ENCODE data around the gene GAA. TPM values are rescaled to one million over a fixed set of nuclear protein-coding genes. Genes with fewer than 3 reads are reported as not detected.
A peak's percentile ranks its signal among the peaks of the same experiment; 100 is the strongest.

GAA gene
- total RNA-seq, 4 donors from 2014 or later: 39.4 to 59.9 (median 45.3) TPM

DNA sequence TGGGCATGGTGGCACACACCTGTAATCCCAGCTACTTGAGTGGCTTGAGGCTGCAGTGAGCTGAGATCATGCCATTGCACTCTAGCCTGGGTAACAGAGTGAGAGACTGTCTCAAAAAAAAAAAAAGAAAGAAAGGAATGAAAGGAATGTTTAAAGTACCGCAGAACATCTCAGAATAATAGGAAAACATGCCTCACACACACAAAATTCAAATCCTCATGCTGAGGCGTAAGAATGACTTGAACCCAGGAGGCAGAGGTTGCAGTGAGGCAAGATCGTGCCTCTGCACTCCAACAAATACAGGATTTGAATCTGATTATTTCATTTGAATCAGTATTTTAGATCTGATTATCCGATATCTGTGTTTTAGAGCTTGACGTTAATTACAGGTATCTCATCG, 21.3 kb upstream of the GAA start:
- DNase-seq (ENCODE audit: low spot score in 2 of 2): no peak
- no peak overlapping the region for H3K27ac ChIP-seq
- no peaks in the 10 kb centered on the region for H3K27me3 ChIP-seq
- WGBS: 87% methylated on average over 6 of the region's 6 CpGs
- peaks cover 4% of the 10 kb centered on the region for H3K4me1 ChIP-seq
- H3K36me3 ChIP-seq: no peaks in the 10 kb centered on the region
- TF ChIP-seq POLR2AphosphoS5 (IDR thresholded peaks at IDR 0.05): no peak
- TF ChIP-seq POLR2A (IDR thresholded peaks at IDR 0.05): no peak
- TF ChIP-seq, protein P1, sequence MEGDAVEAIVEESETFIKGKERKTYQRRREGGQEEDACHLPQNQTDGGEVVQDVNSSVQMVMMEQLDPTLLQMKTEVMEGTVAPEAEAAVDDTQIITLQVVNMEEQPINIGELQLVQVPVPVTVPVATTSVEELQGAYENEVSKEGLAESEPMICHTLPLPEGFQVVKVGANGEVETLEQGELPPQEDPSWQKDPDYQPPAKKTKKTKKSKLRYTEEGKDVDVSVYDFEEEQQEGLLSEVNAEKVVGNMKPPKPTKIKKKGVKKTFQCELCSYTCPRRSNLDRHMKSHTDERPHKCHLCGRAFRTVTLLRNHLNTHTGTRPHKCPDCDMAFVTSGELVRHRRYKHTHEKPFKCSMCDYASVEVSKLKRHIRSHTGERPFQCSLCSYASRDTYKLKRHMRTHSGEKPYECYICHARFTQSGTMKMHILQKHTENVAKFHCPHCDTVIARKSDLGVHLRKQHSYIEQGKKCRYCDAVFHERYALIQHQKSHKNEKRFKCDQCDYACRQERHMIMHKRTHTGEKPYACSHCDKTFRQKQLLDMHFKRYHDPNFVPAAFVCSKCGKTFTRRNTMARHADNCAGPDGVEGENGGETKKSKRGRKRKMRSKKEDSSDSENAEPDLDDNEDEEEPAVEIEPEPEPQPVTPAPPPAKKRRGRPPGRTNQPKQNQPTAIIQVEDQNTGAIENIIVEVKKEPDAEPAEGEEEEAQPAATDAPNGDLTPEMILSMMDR (IDR thresholded peaks at IDR 0.05): no peak
- TF ChIP-seq EP300 (IDR thresholded peaks at IDR 0.05): no peak
- H3K4me3 ChIP-seq: no peak overlapping the region
- H3K9me3 ChIP-seq: no peaks in the 10 kb centered on the region

DNA sequence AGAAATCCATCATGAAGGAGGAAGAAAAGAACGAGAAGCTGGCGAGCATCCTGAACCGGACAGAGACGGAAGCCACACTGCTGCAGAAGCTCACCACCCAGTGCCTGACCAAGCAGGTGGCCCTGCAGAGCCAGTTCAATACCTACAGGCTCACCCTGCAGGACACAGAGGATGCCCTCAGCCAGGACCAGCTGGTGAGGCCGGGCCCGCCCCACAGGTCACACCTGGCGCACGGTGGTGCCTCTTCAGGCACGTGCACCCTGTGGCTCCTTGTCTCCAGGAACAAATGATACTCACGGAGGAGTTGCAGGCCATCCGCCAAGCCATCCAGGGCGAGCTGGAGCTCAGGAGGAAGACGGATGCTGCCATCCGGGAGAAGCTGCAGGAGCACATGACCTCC, 19.8 kb upstream of the GAA start:
- Histone ChIP-seq H3K9me3 (no peaks in the 10 kb centered on the region), H3K4me3 (no peak overlapping the region), H3K36me3 (no peaks in the 10 kb centered on the region), H3K27me3 (no peaks in the 10 kb centered on the region), H3K27ac (no peak overlapping the region), H3K4me1 (peaks cover 4% of the 10 kb centered on the region)
- 95% methylated on average over 12 of the region's 14 CpGs for WGBS
- no peak for DNase-seq (ENCODE audit: low spot score in 2 of 2)
- TF ChIP-seq POLR2AphosphoS5 (IDR thresholded peaks at IDR 0.05) (no peak), EP300 (IDR thresholded peaks at IDR 0.05) (no peak), POLR2A (IDR thresholded peaks at IDR 0.05) (no peak)
- TF ChIP-seq, protein P1 (IDR thresholded peaks at IDR 0.05): no peak

DNA sequence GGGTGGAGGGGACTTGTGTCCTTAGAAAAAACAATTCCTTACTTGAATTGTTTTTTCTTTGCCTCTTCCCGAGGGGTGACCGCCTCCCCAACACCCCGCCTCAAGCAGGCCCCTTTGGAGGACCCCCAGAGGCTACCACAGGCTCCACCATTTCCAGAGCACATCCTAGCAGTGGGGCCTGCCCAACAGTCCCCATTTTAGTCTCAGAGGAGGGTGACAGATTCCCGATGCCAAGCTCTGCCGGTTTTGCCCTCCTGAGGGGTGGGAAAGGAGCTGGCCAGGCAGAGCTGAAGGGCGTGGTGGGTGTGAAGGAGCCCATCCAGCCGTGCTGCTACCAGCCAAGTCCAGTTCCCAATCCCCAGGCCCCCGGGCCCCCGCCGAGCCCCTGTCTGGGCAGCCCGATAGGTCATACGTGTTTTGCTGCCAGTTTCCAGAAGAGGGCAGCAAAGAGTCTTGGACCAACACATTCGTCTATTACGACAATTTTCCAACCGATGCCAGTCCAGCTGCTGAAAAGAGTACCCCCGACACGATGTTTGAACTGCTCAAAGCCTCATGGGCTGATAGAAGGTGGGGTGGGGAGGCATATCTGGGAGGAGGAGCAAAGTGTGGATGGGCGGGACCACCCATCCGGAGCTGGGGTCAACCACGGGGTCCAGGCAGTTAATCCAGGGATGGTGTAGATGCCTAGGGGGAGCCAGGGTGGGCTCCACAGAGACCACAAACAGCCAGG, 18.8 kb upstream of the GAA start:
- no peaks in the 10 kb centered on the region for H3K27me3 ChIP-seq
- TF ChIP-seq, protein P1 (IDR thresholded peaks at IDR 0.05): peak; percentile 59 to 73
- TF ChIP-seq POLR2AphosphoS5 (IDR thresholded peaks at IDR 0.05): no peak
- peaks cover 4% of the 10 kb centered on the region for H3K4me1 ChIP-seq
- DNase-seq (ENCODE audit: low spot score in 2 of 2): no peak
- H3K36me3 ChIP-seq: no peaks in the 10 kb centered on the region
- H3K9me3 ChIP-seq: no peaks in the 10 kb centered on the region
- 32% methylated on average over 14 of the region's 20 CpGs for WGBS
- H3K27ac ChIP-seq: no peak overlapping the region
- peak overlapping the region; percentile 26 for H3K4me3 ChIP-seq

DNA sequence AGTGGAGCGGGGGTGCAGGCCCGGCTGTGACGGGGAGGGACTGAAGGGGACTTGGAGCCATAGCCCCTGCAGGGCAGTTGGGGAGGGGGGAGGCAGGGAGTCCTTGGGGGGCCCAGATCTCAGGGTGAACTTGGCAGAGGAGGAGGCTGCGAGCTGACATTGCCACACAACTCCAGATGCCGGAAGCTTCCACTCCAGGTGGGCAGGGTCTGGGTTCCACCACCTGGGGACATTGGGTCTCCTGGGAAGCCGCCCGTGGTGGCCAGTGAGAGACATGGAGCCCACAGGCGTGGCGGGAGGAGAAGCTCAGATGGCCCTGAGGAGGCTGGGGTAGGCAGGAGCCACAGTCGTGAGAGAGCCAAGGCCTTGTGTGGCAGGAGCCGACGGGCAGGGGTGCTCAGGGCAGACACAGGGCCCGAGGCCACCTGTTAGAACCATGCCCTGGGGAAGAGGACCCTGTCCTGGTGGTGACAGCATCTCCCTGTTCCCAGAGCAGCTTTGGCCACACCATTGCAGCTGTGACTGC, 18.2 kb upstream of the GAA start:
- H3K4me3 ChIP-seq: no peak overlapping the region
- 87% methylated on average over 10 of the region's 13 CpGs for WGBS

DNA sequence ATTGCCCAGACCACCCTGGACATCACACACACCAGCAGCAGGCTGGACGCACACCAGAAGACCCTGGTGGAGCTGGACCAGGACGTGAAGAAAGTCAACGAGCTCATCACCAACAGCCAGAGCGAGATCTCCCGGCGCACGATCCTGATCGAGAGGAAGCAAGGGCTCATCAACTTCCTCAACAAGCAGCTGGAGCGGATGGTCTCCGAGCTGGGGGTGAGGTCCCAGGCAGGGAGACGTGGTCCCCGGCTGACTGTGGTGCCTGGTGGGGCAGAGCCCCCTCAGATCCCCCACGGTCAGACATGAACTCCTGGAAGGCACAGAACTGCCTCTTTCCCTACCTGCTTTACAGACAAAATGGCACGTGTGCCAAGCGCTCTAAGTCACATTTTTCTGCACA, 16.6 kb upstream of the GAA start:
- Histone ChIP-seq H3K36me3 (no peaks in the 10 kb centered on the region), H3K4me1 (peaks cover 4% of the 10 kb centered on the region), H3K4me3 (no peak overlapping the region), H3K9me3 (no peaks in the 10 kb centered on the region), H3K27ac (no peak overlapping the region), H3K27me3 (no peaks in the 10 kb centered on the region)
- 97% methylated on average over 13 of the region's 15 CpGs for WGBS
- no peak for TF ChIP-seq POLR2AphosphoS5 (IDR thresholded peaks at IDR 0.05)
- TF ChIP-seq EP300 (IDR thresholded peaks at IDR 0.05): no peak
- TF ChIP-seq POLR2A (IDR thresholded peaks at IDR 0.05): no peak
- TF ChIP-seq, protein P1 (IDR thresholded peaks at IDR 0.05): no peak
- DNase-seq (ENCODE audit: low spot score in 2 of 2): no peak

More for the DNA sequence above, 18.2 kb upstream of the GAA start:
- no peak overlapping the region for H3K27ac ChIP-seq
- peaks cover 4% of the 10 kb centered on the region for H3K4me1 ChIP-seq
- TF ChIP-seq, protein P1 (IDR thresholded peaks at IDR 0.05): no peak
- TF ChIP-seq POLR2AphosphoS5 (IDR thresholded peaks at IDR 0.05) (no peak), POLR2A (IDR thresholded peaks at IDR 0.05) (no peak), EP300 (IDR thresholded peaks at IDR 0.05) (no peak)
- peak in 1 of 2 donors; percentile 63 for DNase-seq (ENCODE audit: low spot score in 2 of 2)
- H3K9me3 ChIP-seq: no peaks in the 10 kb centered on the region
- no peaks in the 10 kb centered on the region for H3K36me3 ChIP-seq
- no peaks in the 10 kb centered on the region for H3K27me3 ChIP-seq
